ENCODE data around the gene LMO7. TPM values are rescaled to one million over a fixed set of nuclear protein-coding genes. Genes with fewer than 3 reads are reported as not detected.

Gene LMO7
- total and polyA plus RNA-seq, 2 of the 8 experiments (the other 6 are each of a cell fraction or from before 2014, with no cell fraction given) = 8.1 to 28.3 TPM

DNA sequence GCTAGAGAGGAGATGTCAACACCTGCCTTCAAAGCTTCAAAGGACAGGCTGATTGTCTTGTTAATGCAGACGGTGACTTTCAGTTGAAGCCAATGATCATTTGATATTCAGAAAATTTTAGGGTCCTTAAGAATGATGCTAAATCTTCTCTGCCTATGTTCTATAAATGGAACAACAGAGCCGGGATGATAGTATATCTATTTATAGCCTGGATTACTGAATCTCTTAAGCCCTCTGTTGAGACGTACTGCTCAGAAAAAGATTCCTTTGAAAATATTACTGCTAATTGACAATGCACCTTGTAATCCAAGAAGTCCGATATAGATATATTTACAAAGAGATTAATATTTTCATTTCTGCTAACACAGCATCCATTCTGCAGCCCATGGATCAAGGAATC lies 35.8 kb upstream of the LMO7 start (continued):
- no peak for TF ChIP-seq SP2 (IDR thresholded peaks at IDR 0.05; ENCODE audit: low read length)
- no peak for TF ChIP-seq CHD2 (IDR thresholded peaks at IDR 0.05; ENCODE audit: low read length)
- TF ChIP-seq, protein P1, sequence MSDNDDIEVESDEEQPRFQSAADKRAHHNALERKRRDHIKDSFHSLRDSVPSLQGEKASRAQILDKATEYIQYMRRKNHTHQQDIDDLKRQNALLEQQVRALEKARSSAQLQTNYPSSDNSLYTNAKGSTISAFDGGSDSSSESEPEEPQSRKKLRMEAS (IDR thresholded peaks at IDR 0.05) = no peak
- TF ChIP-seq YY1 (IDR thresholded peaks at IDR 0.05; ENCODE audit: low read depth, low read length) = no peak
